ENCODE data around the gene MYLK3. TPM values are rescaled to one million over a fixed set of nuclear protein-coding genes. Genes with fewer than 3 reads are reported as not detected.

Gene MYLK3
- total RNA-seq, 1 donor = under 0.01 TPM

DNA sequence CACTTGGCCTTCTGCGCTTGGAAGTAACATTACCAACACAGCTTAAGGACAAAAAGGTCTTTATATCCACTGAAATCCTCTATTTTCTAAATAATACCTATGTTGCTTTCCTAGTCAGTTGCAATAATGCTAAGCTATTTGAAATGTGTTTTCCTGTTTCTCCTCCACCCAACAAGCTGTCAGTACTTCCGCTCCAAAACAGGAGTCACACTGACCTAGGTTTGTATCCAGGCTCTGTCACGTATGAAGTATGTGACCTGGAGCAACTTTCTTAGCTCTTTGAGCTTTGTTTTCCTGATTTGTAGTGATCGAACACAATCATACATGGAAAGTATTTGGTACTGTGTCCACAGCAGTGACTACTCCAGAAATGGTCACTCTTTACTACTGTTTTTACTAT, 24.3 kb upstream of the MYLK3 start:
- no peaks in the 10 kb centered on the region for H3K36me3 ChIP-seq (ENCODE audit: insufficient read depth, low read length)
- no peak overlapping the region for H2AFZ ChIP-seq (ENCODE audit: low read length)
- TF ChIP-seq, protein P1, sequence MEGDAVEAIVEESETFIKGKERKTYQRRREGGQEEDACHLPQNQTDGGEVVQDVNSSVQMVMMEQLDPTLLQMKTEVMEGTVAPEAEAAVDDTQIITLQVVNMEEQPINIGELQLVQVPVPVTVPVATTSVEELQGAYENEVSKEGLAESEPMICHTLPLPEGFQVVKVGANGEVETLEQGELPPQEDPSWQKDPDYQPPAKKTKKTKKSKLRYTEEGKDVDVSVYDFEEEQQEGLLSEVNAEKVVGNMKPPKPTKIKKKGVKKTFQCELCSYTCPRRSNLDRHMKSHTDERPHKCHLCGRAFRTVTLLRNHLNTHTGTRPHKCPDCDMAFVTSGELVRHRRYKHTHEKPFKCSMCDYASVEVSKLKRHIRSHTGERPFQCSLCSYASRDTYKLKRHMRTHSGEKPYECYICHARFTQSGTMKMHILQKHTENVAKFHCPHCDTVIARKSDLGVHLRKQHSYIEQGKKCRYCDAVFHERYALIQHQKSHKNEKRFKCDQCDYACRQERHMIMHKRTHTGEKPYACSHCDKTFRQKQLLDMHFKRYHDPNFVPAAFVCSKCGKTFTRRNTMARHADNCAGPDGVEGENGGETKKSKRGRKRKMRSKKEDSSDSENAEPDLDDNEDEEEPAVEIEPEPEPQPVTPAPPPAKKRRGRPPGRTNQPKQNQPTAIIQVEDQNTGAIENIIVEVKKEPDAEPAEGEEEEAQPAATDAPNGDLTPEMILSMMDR (IDR thresholded peaks at IDR 0.05; ENCODE audit: extremely low read depth, low read depth, low read length) = no peak
- H4K20me1 ChIP-seq (ENCODE audit: insufficient read depth, low read length) = no peaks in the 10 kb centered on the region
- no peaks in the 10 kb centered on the region for H3K4me1 ChIP-seq (ENCODE audit: insufficient read depth, low read length)
- H3K27ac ChIP-seq (ENCODE audit: low read depth, low read length) = no peak overlapping the region
- no peak overlapping the region for H3K4me2 ChIP-seq (ENCODE audit: insufficient read depth, low read length)
- H3K9me3 ChIP-seq (ENCODE audit: low read depth, low read length) = no peaks in the 10 kb centered on the region
- H3K79me2 ChIP-seq (ENCODE audit: insufficient read depth, low read length) = no peaks in the 10 kb centered on the region
- no peak overlapping the region for H3K4me3 ChIP-seq (ENCODE audit: insufficient read depth, low read length)
- DNase-seq (ENCODE audit: insufficient read length, low spot score, missing footprints) = no peak
- peaks cover 1% of the 10 kb centered on the region for H3K27me3 ChIP-seq (ENCODE audit: insufficient read depth, low read length)

DNA sequence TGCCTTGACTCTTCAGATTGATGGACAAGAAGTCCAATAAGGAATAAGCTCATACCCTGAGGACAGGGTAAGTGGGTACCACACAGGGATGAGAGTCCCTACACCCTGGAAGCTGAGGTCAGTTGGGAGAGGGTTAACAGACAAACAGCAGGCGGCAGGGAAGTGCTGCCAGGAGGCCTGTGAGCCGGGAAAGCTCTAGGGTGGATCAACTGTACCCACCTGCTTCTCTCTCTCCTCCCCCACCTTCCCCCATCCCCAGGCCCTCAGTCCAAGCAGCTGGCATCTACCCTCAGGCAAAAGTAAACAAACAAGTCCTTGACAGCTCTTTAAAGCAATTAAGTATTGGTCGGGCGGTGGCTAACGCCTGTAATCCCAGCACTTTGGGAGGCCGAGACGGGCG, 20.7 kb upstream of the MYLK3 start:
- Histone ChIP-seq H2AFZ (ENCODE audit: low read length) (no peak overlapping the region), H3K36me3 (ENCODE audit: insufficient read depth, low read length) (no peaks in the 10 kb centered on the region), H3K79me2 (ENCODE audit: insufficient read depth, low read length) (no peaks in the 10 kb centered on the region), H3K4me2 (ENCODE audit: insufficient read depth, low read length) (no peak overlapping the region), H4K20me1 (ENCODE audit: insufficient read depth, low read length) (no peaks in the 10 kb centered on the region), H3K4me3 (ENCODE audit: insufficient read depth, low read length) (no peak overlapping the region), H3K27ac (ENCODE audit: low read depth, low read length) (no peak overlapping the region), H3K9me3 (ENCODE audit: low read depth, low read length) (no peaks in the 10 kb centered on the region), H3K4me1 (ENCODE audit: insufficient read depth, low read length) (no peaks in the 10 kb centered on the region), H3K27me3 (ENCODE audit: insufficient read depth, low read length) (peaks cover 3% of the 10 kb centered on the region)
- DNase-seq (ENCODE audit: insufficient read length, low spot score, missing footprints) = no peak
- TF ChIP-seq, protein P1 (IDR thresholded peaks at IDR 0.05; ENCODE audit: extremely low read depth, low read depth, low read length) = no peak

DNA sequence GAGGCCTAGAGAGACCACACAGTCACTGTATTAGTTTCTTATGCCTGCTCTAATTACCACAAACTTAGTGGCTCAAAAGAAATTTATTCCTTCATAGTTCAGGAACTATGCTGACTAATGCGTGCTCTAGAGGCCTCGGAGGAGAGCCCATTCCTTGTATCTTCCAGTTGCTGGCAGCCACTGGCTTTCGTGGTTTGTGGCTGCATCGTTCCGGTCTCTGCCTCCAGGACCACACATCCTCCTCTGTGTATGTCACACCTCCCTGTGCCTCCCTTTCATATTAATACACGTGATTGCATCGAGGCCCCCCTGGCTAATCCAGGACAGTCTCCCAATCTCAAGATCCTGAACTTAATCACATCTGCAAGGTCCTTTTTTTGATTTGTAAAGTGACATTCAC, 16.9 kb upstream of the MYLK3 start:
- no peak overlapping the region for H2AFZ ChIP-seq (ENCODE audit: low read length)
- H3K36me3 ChIP-seq (ENCODE audit: insufficient read depth, low read length) = no peaks in the 10 kb centered on the region
- H3K9me3 ChIP-seq (ENCODE audit: low read depth, low read length) = no peaks in the 10 kb centered on the region
- TF ChIP-seq, protein P1 (IDR thresholded peaks at IDR 0.05; ENCODE audit: extremely low read depth, low read depth, low read length) = no peak
- no peak for DNase-seq (ENCODE audit: insufficient read length, low spot score, missing footprints)
- no peak overlapping the region for H3K27ac ChIP-seq (ENCODE audit: low read depth, low read length)
- no peaks in the 10 kb centered on the region for H3K4me1 ChIP-seq (ENCODE audit: insufficient read depth, low read length)
- no peaks in the 10 kb centered on the region for H3K79me2 ChIP-seq (ENCODE audit: insufficient read depth, low read length)
- no peak overlapping the region for H3K4me2 ChIP-seq (ENCODE audit: insufficient read depth, low read length)
- H4K20me1 ChIP-seq (ENCODE audit: insufficient read depth, low read length) = no peaks in the 10 kb centered on the region
- peaks cover 12% of the 10 kb centered on the region for H3K27me3 ChIP-seq (ENCODE audit: insufficient read depth, low read length)
- H3K4me3 ChIP-seq (ENCODE audit: insufficient read depth, low read length) = no peak overlapping the region

DNA sequence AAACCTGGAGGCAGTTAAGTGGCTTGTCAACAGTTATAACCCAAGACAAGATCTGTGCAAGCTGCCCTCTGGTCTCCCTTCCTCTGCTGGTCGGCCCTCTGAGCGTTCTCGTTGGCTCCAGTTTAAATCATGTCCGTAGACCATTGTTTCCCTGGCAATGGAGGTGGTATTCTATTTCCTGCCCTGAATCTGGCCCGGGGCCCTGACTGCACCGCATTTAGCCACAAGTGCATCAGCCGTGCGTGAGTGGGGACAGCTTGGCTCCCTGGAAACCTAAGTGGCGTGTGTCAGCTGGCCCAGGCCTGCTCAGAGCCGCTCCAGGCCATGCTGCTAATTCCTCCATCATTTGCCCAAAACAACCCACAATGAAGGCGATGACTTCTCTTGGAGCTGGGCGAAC, 15.0 kb upstream of the MYLK3 start:
- H3K27me3 ChIP-seq (ENCODE audit: insufficient read depth, low read length) = peaks cover 22% of the 10 kb centered on the region
- no peaks in the 10 kb centered on the region for H3K79me2 ChIP-seq (ENCODE audit: insufficient read depth, low read length)
- H3K36me3 ChIP-seq (ENCODE audit: insufficient read depth, low read length) = no peaks in the 10 kb centered on the region
- no peak overlapping the region for H3K27ac ChIP-seq (ENCODE audit: low read depth, low read length)
- no peak overlapping the region for H3K4me3 ChIP-seq (ENCODE audit: insufficient read depth, low read length)
- H3K9me3 ChIP-seq (ENCODE audit: low read depth, low read length) = no peaks in the 10 kb centered on the region
- no peak overlapping the region for H3K4me2 ChIP-seq (ENCODE audit: insufficient read depth, low read length)
- DNase-seq (ENCODE audit: insufficient read length, low spot score, missing footprints) = no peak
- H4K20me1 ChIP-seq (ENCODE audit: insufficient read depth, low read length) = no peaks in the 10 kb centered on the region
- no peak overlapping the region for H2AFZ ChIP-seq (ENCODE audit: low read length)
- H3K4me1 ChIP-seq (ENCODE audit: insufficient read depth, low read length) = no peaks in the 10 kb centered on the region
- TF ChIP-seq, protein P1 (IDR thresholded peaks at IDR 0.05; ENCODE audit: extremely low read depth, low read depth, low read length) = no peak
